HepG2 (cell line): ENCODE data around the gene GPR31. TPM values are rescaled to one million over a fixed set of nuclear protein-coding genes. Genes with fewer than 3 reads are reported as not detected.
A peak's percentile ranks its signal among the peaks of the same experiment; 100 is the strongest.

Experiments
- FOXK1 ChIP-seq: sonication (generic); formaldehyde crosslinking; IDR thresholded peaks from 2 replicates; pipeline ENCODE4 v1.4.0; 2020; ENCODE audit warnings: low read depth, missing genetic modification reagents, borderline replicate concordance
- FOXP1 ChIP-seq, 2 experiments: fragments of 450-650 bp in 1 of 2; IDR thresholded peaks; 2 replicates each; pipeline ENCODE4 v1.6.1; 2017 to 2018; ENCODE audit warnings: antibody characterized with exemption in 1 of 2
- GLI4 ChIP-seq: sonication (generic); formaldehyde crosslinking; IDR thresholded peaks from 2 replicates; pipeline ENCODE4 v1.5.1; 2020; ENCODE audit warnings: missing genetic modification reagents, mild to moderate bottlenecking, moderate library complexity, borderline replicate concordance
- MXI1 ChIP-seq: IDR thresholded peaks from 3 replicates; pipeline ENCODE4 v1.6.1; 2012; ENCODE audit warnings: low read depth, low read length, inconsistent platforms, borderline replicate concordance
- POLR2AphosphoS5 ChIP-seq: IDR thresholded peaks from 2 replicates; pipeline ENCODE4 v1.6.1; 2012; ENCODE audit warnings: low read depth, low read length
- POLR2G ChIP-seq: fragments of 200-400 bp; formaldehyde crosslinking; IDR thresholded peaks from 2 replicates; pipeline ENCODE4 v1.6.1; 2018; ENCODE audit warnings: mild to moderate bottlenecking, low read depth, low read length, moderate library complexity
- RFXANK ChIP-seq: IDR thresholded peaks from 2 replicates; pipeline ENCODE4 v1.6.1; 2016
- RXRB ChIP-seq: IDR thresholded peaks from 2 replicates; pipeline ENCODE4 v1.6.1; 2016; ENCODE audit warnings: borderline replicate concordance, missing genetic modification reagents, missing compliant biosample characterization
- SRF ChIP-seq: IDR thresholded peaks from 2 replicates; pipeline ENCODE4 v1.6.1; 2011; ENCODE audit warnings: mild to moderate bottlenecking, low read depth, low read length, moderate library complexity
- ZNF431 ChIP-seq: sonication (generic); formaldehyde crosslinking; IDR thresholded peaks from 2 replicates; pipeline ENCODE4 v1.9.0; 2022; ENCODE audit warnings: missing genetic modification reagents, low read depth, mild to moderate bottlenecking, borderline replicate concordance
- ZNF569 ChIP-seq: sonication (generic); formaldehyde crosslinking; IDR thresholded peaks from 2 replicates; pipeline ENCODE4 v1.5.0; 2020; ENCODE audit warnings: mild to moderate bottlenecking, missing genetic modification reagents, moderate library complexity, borderline replicate concordance
- ZNF879 ChIP-seq: sonication (generic); formaldehyde crosslinking; IDR thresholded peaks from 2 replicates; pipeline ENCODE4 v1.8.1; 2023; ENCODE audit warnings: missing genetic modification reagents
- polyA plus RNA-seq, 8 experiments: library from polyadenylated mRNA; depleted of rRNA in 3 of 8; stranded (reverse) in 7 of 8; unstranded in 1 of 8; fragments of >200 nt; fragmentation: Illumina TruSeq in 4 of 8; extraction: Trizol in 4 of 8; gene quantifications; 2 replicates each; pipeline versions ENCODE4 v1.2.1 to v1.2.3, GENCODE V29; 2011 to 2016; ENCODE audit warnings: low read depth in 4 of 8, missing spikeins in 1 of 8, mixed read lengths in 1 of 8; ENCODE audit not compliant: insufficient read depth in 1 of 8
- total RNA-seq, 5 experiments: library from RNA; depleted of rRNA; stranded (reverse); fragments of >200 nt; fragmentation: Illumina TruSeq; extraction: Trizol; gene quantifications; 2 replicates each; pipeline ENCODE4 v1.2.3, GENCODE V29; 2016; ENCODE audit warnings: low read depth in 1 of 5
- TF ChIP-seq, protein P1 (sequence below): sonication (generic); formaldehyde crosslinking; IDR thresholded peaks from 2 replicates; pipeline ENCODE4 v1.5.1; 2020; ENCODE audit warnings: missing genetic modification reagents, mild to moderate bottlenecking, borderline replicate concordance
- TF ChIP-seq, protein P2 (sequence below): sonication (generic); formaldehyde crosslinking; IDR thresholded peaks from 2 replicates; pipeline ENCODE4 v1.4.0; 2020; ENCODE audit warnings: missing genetic modification reagents
- TF ChIP-seq, protein P3 (sequence below): IDR thresholded peaks from 2 replicates; pipeline ENCODE4 v1.6.1; 2016; ENCODE audit warnings: mild to moderate bottlenecking
- TF ChIP-seq, protein P4 (sequence below): sonication (generic); formaldehyde crosslinking; IDR thresholded peaks from 2 replicates; pipeline ENCODE4 v1.5.1; 2020; ENCODE audit warnings: missing genetic modification reagents, mild to moderate bottlenecking, borderline replicate concordance
- TF ChIP-seq, protein P5 (sequence below): sonication (generic); formaldehyde crosslinking; IDR thresholded peaks from 2 replicates; pipeline ENCODE4 v1.4.0; 2020; ENCODE audit warnings: mild to moderate bottlenecking, low read depth, missing genetic modification reagents
- TF ChIP-seq, protein P6 (sequence below): sonication (generic); formaldehyde crosslinking; IDR thresholded peaks from 2 replicates; pipeline ENCODE4 v1.8.1; 2023; ENCODE audit warnings: mild to moderate bottlenecking, missing genetic modification reagents

The GPR31 gene
- total and polyA plus RNA-seq, 2 of the 13 experiments (the other 11 are each of a cell fraction or from before 2014, with no cell fraction given) = not detected

DNA sequence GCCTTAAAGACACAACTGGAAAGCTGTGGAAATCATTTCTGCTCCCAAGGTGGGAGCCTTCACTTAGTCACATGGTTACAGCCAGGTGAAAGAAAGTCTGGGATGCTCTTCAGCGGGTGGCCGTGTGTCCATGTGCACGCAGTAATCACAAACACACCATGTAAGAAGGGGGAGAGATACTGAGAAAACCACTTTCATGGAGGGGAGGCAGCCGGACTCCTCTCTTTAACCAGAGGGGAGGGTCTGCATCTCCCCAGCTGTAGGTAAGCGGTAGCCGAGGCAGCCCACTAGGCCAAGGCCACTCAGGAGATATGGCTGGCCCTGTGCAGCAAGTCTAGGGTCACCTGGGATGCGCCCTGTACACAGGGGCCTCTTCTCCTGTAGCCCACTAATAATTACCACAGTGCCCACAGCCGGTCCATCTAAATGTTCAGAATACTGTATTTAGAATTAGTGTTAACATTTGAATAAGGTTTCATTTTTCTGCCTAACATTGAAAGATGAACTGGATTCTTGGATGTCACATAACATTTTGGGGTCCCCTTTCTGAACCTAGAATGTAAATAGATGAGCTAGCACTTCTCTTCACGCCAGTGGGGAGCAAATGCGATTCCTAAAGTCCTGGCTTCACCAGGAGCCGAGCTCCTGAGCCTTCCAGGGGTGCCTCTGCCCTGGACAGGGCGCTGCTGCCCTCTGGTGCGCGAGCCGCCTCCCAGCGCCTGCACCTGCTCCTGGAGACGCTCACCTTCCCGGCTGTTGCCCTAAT, 15.9 kb downstream of the GPR31 start (continued):
- no peak for TF ChIP-seq ZNF431 (CRISPR knock-in tag)
- TF ChIP-seq MXI1 = peak; percentile 31; the same call in 1 of the 3 replicates
- TF ChIP-seq ZNF569 = 0 out of 2 replicates have a peak, but pooled peaks have one; percentile 74
- no peak for TF ChIP-seq RFXANK (CRISPR knock-in tag)
- TF ChIP-seq RXRB (CRISPR knock-in tag) = 0 out of 2 replicates have a peak, but pooled peaks have one; percentile 14
- TF ChIP-seq, protein P1, sequence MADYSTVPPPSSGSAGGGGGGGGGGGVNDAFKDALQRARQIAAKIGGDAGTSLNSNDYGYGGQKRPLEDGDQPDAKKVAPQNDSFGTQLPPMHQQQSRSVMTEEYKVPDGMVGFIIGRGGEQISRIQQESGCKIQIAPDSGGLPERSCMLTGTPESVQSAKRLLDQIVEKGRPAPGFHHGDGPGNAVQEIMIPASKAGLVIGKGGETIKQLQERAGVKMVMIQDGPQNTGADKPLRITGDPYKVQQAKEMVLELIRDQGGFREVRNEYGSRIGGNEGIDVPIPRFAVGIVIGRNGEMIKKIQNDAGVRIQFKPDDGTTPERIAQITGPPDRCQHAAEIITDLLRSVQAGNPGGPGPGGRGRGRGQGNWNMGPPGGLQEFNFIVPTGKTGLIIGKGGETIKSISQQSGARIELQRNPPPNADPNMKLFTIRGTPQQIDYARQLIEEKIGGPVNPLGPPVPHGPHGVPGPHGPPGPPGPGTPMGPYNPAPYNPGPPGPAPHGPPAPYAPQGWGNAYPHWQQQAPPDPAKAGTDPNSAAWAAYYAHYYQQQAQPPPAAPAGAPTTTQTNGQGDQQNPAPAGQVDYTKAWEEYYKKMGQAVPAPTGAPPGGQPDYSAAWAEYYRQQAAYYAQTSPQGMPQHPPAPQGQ (CRISPR knock-in tag) = 0 out of 2 replicates have a peak, but pooled peaks have one; percentile 48
- TF ChIP-seq FOXP1 (IDR thresholded peaks at IDR 0.05) = no peak
- TF ChIP-seq FOXP1 (CRISPR knock-in tag; IDR thresholded peaks at IDR 0.05) = no peak
- TF ChIP-seq, protein P2, sequence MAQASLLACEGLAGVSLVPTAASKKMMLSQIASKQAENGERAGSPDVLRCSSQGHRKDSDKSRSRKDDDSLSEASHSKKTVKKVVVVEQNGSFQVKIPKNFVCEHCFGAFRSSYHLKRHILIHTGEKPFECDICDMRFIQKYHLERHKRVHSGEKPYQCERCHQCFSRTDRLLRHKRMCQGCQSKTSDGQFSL (CRISPR knock-in tag) = no peak
- TF ChIP-seq, protein P3, sequence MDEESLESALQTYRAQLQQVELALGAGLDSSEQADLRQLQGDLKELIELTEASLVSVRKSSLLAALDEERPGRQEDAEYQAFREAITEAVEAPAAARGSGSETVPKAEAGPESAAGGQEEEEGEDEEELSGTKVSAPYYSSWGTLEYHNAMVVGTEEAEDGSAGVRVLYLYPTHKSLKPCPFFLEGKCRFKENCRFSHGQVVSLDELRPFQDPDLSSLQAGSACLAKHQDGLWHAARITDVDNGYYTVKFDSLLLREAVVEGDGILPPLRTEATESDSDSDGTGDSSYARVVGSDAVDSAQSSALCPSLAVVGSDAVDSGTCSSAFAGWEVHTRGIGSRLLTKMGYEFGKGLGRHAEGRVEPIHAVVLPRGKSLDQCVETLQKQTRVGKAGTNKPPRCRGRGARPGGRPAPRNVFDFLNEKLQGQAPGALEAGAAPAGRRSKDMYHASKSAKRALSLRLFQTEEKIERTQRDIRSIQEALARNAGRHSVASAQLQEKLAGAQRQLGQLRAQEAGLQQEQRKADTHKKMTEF (CRISPR knock-in tag) = peak; percentile 57; the same call in 1 of the 2 replicates
- TF ChIP-seq GLI4 (CRISPR knock-in tag) = no peak
- TF ChIP-seq, protein P4, sequence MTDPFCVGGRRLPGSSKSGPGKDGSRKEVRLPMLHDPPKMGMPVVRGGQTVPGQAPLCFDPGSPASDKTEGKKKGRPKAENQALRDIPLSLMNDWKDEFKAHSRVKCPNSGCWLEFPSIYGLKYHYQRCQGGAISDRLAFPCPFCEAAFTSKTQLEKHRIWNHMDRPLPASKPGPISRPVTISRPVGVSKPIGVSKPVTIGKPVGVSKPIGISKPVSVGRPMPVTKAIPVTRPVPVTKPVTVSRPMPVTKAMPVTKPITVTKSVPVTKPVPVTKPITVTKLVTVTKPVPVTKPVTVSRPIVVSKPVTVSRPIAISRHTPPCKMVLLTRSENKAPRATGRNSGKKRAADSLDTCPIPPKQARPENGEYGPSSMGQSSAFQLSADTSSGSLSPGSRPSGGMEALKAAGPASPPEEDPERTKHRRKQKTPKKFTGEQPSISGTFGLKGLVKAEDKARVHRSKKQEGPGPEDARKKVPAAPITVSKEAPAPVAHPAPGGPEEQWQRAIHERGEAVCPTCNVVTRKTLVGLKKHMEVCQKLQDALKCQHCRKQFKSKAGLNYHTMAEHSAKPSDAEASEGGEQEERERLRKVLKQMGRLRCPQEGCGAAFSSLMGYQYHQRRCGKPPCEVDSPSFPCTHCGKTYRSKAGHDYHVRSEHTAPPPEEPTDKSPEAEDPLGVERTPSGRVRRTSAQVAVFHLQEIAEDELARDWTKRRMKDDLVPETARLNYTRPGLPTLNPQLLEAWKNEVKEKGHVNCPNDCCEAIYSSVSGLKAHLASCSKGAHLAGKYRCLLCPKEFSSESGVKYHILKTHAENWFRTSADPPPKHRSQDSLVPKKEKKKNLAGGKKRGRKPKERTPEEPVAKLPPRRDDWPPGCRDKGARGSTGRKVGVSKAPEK (CRISPR knock-in tag) = no peak
- TF ChIP-seq POLR2AphosphoS5 = no peak
- TF ChIP-seq, protein P5, sequence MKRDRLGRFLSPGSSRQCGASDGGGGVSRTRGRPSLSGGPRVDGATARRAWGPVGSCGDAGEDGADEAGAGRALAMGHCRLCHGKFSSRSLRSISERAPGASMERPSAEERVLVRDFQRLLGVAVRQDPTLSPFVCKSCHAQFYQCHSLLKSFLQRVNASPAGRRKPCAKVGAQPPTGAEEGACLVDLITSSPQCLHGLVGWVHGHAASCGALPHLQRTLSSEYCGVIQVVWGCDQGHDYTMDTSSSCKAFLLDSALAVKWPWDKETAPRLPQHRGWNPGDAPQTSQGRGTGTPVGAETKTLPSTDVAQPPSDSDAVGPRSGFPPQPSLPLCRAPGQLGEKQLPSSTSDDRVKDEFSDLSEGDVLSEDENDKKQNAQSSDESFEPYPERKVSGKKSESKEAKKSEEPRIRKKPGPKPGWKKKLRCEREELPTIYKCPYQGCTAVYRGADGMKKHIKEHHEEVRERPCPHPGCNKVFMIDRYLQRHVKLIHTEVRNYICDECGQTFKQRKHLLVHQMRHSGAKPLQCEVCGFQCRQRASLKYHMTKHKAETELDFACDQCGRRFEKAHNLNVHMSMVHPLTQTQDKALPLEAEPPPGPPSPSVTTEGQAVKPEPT (CRISPR knock-in tag) = 0 out of 2 replicates have a peak, but pooled peaks have one; percentile 63
- no peak for TF ChIP-seq POLR2G
- peak; percentile 55; the same call in 1 of the 2 replicates for TF ChIP-seq FOXK1
- TF ChIP-seq, protein P6, sequence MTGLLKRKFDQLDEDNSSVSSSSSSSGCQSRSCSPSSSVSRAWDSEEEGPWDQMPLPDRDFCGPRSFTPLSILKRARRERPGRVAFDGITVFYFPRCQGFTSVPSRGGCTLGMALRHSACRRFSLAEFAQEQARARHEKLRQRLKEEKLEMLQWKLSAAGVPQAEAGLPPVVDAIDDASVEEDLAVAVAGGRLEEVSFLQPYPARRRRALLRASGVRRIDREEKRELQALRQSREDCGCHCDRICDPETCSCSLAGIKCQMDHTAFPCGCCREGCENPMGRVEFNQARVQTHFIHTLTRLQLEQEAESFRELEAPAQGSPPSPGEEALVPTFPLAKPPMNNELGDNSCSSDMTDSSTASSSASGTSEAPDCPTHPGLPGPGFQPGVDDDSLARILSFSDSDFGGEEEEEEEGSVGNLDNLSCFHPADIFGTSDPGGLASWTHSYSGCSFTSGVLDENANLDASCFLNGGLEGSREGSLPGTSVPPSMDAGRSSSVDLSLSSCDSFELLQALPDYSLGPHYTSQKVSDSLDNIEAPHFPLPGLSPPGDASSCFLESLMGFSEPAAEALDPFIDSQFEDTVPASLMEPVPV (CRISPR knock-in tag) = no peak; the same call in 1 of the 2 replicates
- no peak for TF ChIP-seq ZNF879
- no peak for TF ChIP-seq SRF
